Calu3 (cell line): ENCODE data around the gene GIGYF1. TPM values are rescaled to one million over a fixed set of nuclear protein-coding genes. Genes with fewer than 3 reads are reported as not detected.
"Not testable (repeated sequence)": the region's sequence is repeated elsewhere in the genome, so short reads cannot be mapped to it uniquely, and the experiment has no call there.

Source experiments
- BruUV-seq: library from RNA; stranded (reverse); fragments of 400-500 nt; replicated peaks from 2 replicates; lab custom pipeline; 2021; lab: Mats Ljungman, UMichigan
- CTCF ChIA-PET: fragments of 300-600 bp; sonication (Branson Sonifier 250); formaldehyde crosslinking; loops from one replicate; lab custom pipeline; 2022; ENCODE audit warnings: antibody characterized with exemption; lab: Charles Lee
- DNase-seq: peaks from one replicate; pipeline ENCODE4 v3.0.0; 2022
- H3K27ac Mint-ChIP-seq: one replicate; pipeline ENCODE4 v1.8.0; 2022; ENCODE audit warnings: mixed read lengths; ENCODE audit not compliant: unreplicated experiment
- H3K27me3 Mint-ChIP-seq: one replicate; pipeline ENCODE4 v1.8.0; 2022; ENCODE audit warnings: mixed read lengths; ENCODE audit not compliant: unreplicated experiment
- H3K36me3 Mint-ChIP-seq: one replicate; pipeline ENCODE4 v1.8.0; 2022; ENCODE audit warnings: mild to moderate bottlenecking, moderate library complexity, mixed read lengths; ENCODE audit not compliant: insufficient read depth, unreplicated experiment
- H3K4me1 Mint-ChIP-seq: one replicate; pipeline ENCODE4 v1.8.0; 2022; ENCODE audit warnings: mild to moderate bottlenecking, low read depth, mixed read lengths; ENCODE audit not compliant: unreplicated experiment
- H3K4me3 Mint-ChIP-seq: one replicate; pipeline ENCODE4 v1.8.0; 2022; ENCODE audit warnings: mild to moderate bottlenecking, low read depth, moderate library complexity, mixed read lengths; ENCODE audit not compliant: unreplicated experiment
- H3K9me3 Mint-ChIP-seq: one replicate; pipeline ENCODE4 v1.8.0; 2022; ENCODE audit warnings: low read depth, mixed read lengths; ENCODE audit not compliant: unreplicated experiment
- CTCF ChIP-seq: fragments of 200-600 bp; IDR thresholded peaks from one replicate; pipeline ENCODE4 v1.8.0; 2022; ENCODE audit warnings: antibody characterized with exemption; ENCODE audit not compliant: unreplicated experiment
- intact Hi-C: fragments of 100-400 bp; cut with micrococcal nuclease; formaldehyde crosslinking; loops from one replicate; pipeline ENCODE4 v1.10.0; 2022; ENCODE audit not compliant: unreplicated experiment
- total RNA-seq: library from RNA; stranded (reverse); gene quantifications from 2 replicates; pipeline ENCODE4 v1.2.3, GENCODE V29; 2022

The GIGYF1 gene
- total RNA-seq, 1 experiment from 2014 or later = 30.8 TPM

GRCh38 chr7:100705320-100705752 is 11.3 kb upstream of the GIGYF1 start:
- intact Hi-C loops = loop anchor here (1.0 kb wide), 1 partner anchor 121 kb away; no protein-coding TSS in a partner anchor
- Mint-ChIP-seq H3K4me1 (no peaks in the 10 kb centered on the region), H3K36me3 (peaks cover 25% of the 10 kb centered on the region), H3K9me3 (no peaks in the 10 kb centered on the region), H3K4me3 (peak overlapping the region; percentile 95), H3K27ac (peak overlapping the region; percentile 80), H3K27me3 (peaks cover 13% of the 10 kb centered on the region)
- no TSS peak for BruUV-seq
- CTCF ChIA-PET = interaction anchor here (0.8 to 1.8 kb wide), 16 partner anchors 9 to 487 kb away, joined by 3 to 25 read pairs (median 5); partner anchors contain the start of genes EPHB4, GIGYF1, MOSPD3 and SLC12A9
- peak; percentile 78 for DNase-seq
- peak; percentile 90 for TF ChIP-seq CTCF

GRCh38 chr7:100701089-100701488 is 7.0 kb upstream of the GIGYF1 start:
- intact Hi-C loops, H3K36me3 Mint-ChIP-seq, CTCF ChIA-PET, DNase-seq, BruUV-seq, H3K27ac Mint-ChIP-seq, H3K4me3 Mint-ChIP-seq, H3K9me3 Mint-ChIP-seq, H3K4me1 Mint-ChIP-seq: not testable (repeated sequence)
- peaks cover 13% of the 10 kb centered on the region for H3K27me3 Mint-ChIP-seq

DNA sequence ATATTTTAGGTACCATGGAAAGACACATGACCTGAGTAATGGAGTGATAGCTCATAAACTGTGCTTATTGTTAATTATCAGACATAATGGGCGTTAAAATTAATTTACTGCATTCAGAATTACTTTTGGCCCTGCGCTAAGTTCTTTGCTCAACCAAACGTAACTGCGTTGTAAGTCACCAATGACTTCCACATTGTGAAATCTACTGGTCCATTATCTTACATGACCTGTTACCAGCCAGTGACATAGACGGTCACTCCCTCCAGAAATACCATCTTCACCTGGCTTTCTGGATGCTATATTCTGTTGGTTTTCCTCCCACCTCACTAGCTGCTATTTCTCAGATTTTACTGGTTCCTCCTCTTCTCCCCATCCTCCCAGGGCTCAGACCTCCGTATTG is 5.0 kb upstream of the GIGYF1 start:
- Mint-ChIP-seq H3K27me3 (peaks cover 13% of the 10 kb centered on the region), H3K27ac (no peak overlapping the region), H3K36me3 (peaks cover 14% of the 10 kb centered on the region), H3K9me3 (no peaks in the 10 kb centered on the region), H3K4me1 (no peaks in the 10 kb centered on the region), H3K4me3 (no peak overlapping the region)
- no peak for DNase-seq
- intact Hi-C loops = no loop called here
- BruUV-seq = no TSS peak
- TF ChIP-seq CTCF = no peak
- CTCF ChIA-PET = no interaction called here

DNA sequence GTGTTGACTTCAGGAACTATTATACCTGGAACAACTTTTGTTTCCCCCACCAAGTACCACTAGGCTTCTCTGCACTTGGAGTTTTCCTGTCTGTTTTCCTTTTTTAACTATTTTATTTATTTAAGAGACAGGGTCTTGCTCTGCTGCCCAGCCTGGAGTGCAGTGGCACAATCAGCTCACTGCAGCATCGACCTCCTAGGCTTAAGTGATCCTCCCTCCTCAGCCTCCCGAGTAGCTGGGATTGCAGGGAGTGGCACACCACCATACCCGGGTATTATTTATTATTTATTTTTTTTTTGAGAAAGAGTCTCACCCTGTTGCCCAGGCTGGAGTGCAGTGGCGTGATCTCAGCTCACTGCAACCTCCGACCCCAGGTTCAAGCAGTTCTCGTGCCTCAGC is 2.1 kb upstream of the GIGYF1 start:
- TF ChIP-seq CTCF = no peak
- no TSS peak for BruUV-seq
- no peak overlapping the region for H3K27ac Mint-ChIP-seq
- peaks cover 10% of the 10 kb centered on the region for H3K4me1 Mint-ChIP-seq
- DNase-seq = no peak
- peaks cover 29% of the 10 kb centered on the region for H3K36me3 Mint-ChIP-seq
- intact Hi-C loops = no loop called here
- H3K9me3 Mint-ChIP-seq = no peaks in the 10 kb centered on the region
- CTCF ChIA-PET = interaction anchor here (0.5 to 1.4 kb wide), 3 partner anchors 10 to 643 kb away, joined by 3 to 4 read pairs (median 4); partner anchors contain the start of gene POP7
- no peak overlapping the region for H3K4me3 Mint-ChIP-seq
- peaks cover 7% of the 10 kb centered on the region for H3K27me3 Mint-ChIP-seq
